Kidney (tissue), 22 donors: ENCODE results near the gene LCNL1. TPM values are rescaled to one million over a fixed set of nuclear protein-coding genes. Genes with fewer than 3 reads are reported as not detected.
A peak's percentile ranks its signal among the peaks of the same experiment; 100 is the strongest.

Source experiments
- DNase-seq, 5 donors: peaks; one replicate each; pipeline ENCODE4 v3.0.0-alpha.2; 2013 to 2020
- FAIRE-seq: peaks from 2 replicates; lab custom pipeline; 2012; peaks lifted over from hg19 to GRCh38; lab: Jason Lieb, UNC
- H3K27ac ChIP-seq, 2 donors: one replicate each; pipeline ENCODE4 v1.7.0; 2013; ENCODE audit warnings: low read depth in 2 of 2, low read length in 2 of 2, inconsistent platforms in 1 of 2
- H3K27me3 ChIP-seq: one replicate; pipeline ENCODE4 v1.7.1; 2013; ENCODE audit warnings: low read length, inconsistent platforms; ENCODE audit not compliant: control insufficient read depth, insufficient read depth
- H3K36me3 ChIP-seq, 3 donors: one replicate each; pipeline versions ENCODE4 v1.7.0 to v1.7.1; 2013; ENCODE audit warnings: low read length in 3 of 3, control low read depth in 1 of 3, inconsistent platforms in 1 of 3; ENCODE audit not compliant: insufficient read depth in 3 of 3, control insufficient read depth in 2 of 3
- H3K4me1 ChIP-seq, 3 donors: one replicate each; pipeline versions ENCODE4 v1.7.0 to v1.7.1; 2013; ENCODE audit warnings: low read length in 3 of 3, inconsistent platforms in 1 of 3, low read depth in 1 of 3; ENCODE audit not compliant: control insufficient read depth in 2 of 3, insufficient read depth in 2 of 3
- H3K4me3 ChIP-seq, 3 donors: one replicate each; pipeline versions ENCODE4 v1.7.0 to v1.8.1; 2013; ENCODE audit warnings: low read length in 3 of 3, control low read depth in 1 of 3, inconsistent platforms in 1 of 3
- H3K9ac ChIP-seq, 3 donors: one replicate each; pipeline versions ENCODE4 v1.7.0 to v1.7.1; 2013; ENCODE audit warnings: low read length in 3 of 3, control low read depth in 1 of 3, inconsistent platforms in 1 of 3
- H3K9me3 ChIP-seq, 3 donors: one replicate each; pipeline versions ENCODE4 v1.7.0 to v1.7.1; 2013; ENCODE audit warnings: low read length in 3 of 3, control low read depth in 1 of 3, inconsistent platforms in 1 of 3; ENCODE audit not compliant: control insufficient read depth in 2 of 3, insufficient read depth in 1 of 3
- CTCF ChIP-seq: IDR thresholded peaks from 3 replicates; pipeline ENCODE4 v1.5.1; 2012; ENCODE audit warnings: mild to moderate bottlenecking, moderate library complexity, borderline replicate concordance; ENCODE audit not compliant: insufficient read depth; ENCODE audit errors: extremely low read depth
- intact Hi-C: fragments of 100-400 bp; cut with DNase I; formaldehyde crosslinking; loops from one replicate; pipeline ENCODE4 v1.11.1; 2022
- long read RNA-seq, 10 donors: library from polyadenylated mRNA in 1 of 10; unstranded in 1 of 10; transcript quantifications; one replicate each; pipeline ENCODE4 v2.0.0 and lab custom pipeline, GENCODE V29; 2021 to 2026
- polyA plus RNA-seq: library from polyadenylated mRNA; stranded (reverse); fragments of 350-450 nt; fragmentation: Illumina TruSeq; extraction: RNeasy Lipid Tissue Mini Kit (QIAGEN cat#74804); gene quantifications from one replicate; pipeline ENCODE4 v1.2.3, GENCODE V29; 2014; ENCODE audit warnings: low read depth, low replicate concordance; ENCODE audit not compliant: insufficient read depth
- total RNA-seq: library from RNA; stranded (reverse); fragmentation: NEBNext Ultra II Directional; extraction: Animal tissue kit (Norgen Biotek cat#: 25700); gene quantifications from one replicate; pipeline ENCODE4 v1.2.1, GENCODE V29; 2021
- donor health status: control.
- donor health status: control.
- donor health status: control.
- donor health status: control.
- donor health status: control.
- donor health status: DM: yes; HTN: yes; CAD: no.
- donor health status: Normal renal cell carcinoma (clear cell type).

Gene LCNL1
- 1.4 TPM for total RNA-seq
- polyA plus RNA-seq = 0.54 TPM
- long read RNA-seq, donor 1, partial matches to known transcripts = 0 of 1 reads
- long read RNA-seq, donor 1, other reads (novel, unspliced or antisense) = 0 of 1 reads
- long read RNA-seq, donor 2 = 0 reads
- long read RNA-seq, donor 3 = 0 reads
- long read RNA-seq, donor 4 = 0 reads
- long read RNA-seq, donor 5 = 0 reads
- long read RNA-seq, donor 6 = 0 reads
- long read RNA-seq, donor 7 = 0 reads
- long read RNA-seq, donor 8 = 0 reads
- long read RNA-seq, donor 9 = 0 reads
- long read RNA-seq, donor 10 = 0 reads

- no peak for TF ChIP-seq CTCF
- H3K4me1 ChIP-seq = peaks cover 0 to 5% (median 0%) of the 10 kb centered on the region in 3 donors
- peak within 1 kb of the TSS; percentile 51 to 80 for H3K27ac ChIP-seq
- no peak for DNase-seq
- peaks cover 0 to 3% (median 0%) of the 10 kb centered on the region in 3 donors for H3K36me3 ChIP-seq
- intact Hi-C loops = no loop called here
- peaks cover 7% of the 10 kb centered on the region for H3K27me3 ChIP-seq
- H3K4me3 ChIP-seq = no peak within 1 kb of the TSS
- FAIRE-seq = no peak
- H3K9me3 ChIP-seq = no peaks in the 10 kb centered on the region
- H3K9ac ChIP-seq = no peak within 1 kb of the TSS
Observed at GRCh38 chr9:136982232-136983051, at the start of gene LCNL1. TSS of gene LCNL1 (plus strand) at chr9:136982993. CDS start at chr9:136983587, 594 bp downstream.

- H3K27me3 ChIP-seq = no peaks in the 10 kb centered on the region
- TF ChIP-seq CTCF = no peak
- intact Hi-C loops = no loop called here
- DNase-seq (no peak), FAIRE-seq (no peak)
- H3K9ac ChIP-seq = no peak overlapping the region
- H3K27ac ChIP-seq = no peak overlapping the region
- H3K9me3 ChIP-seq = no peaks in the 10 kb centered on the region
- H3K4me3 ChIP-seq = no peak overlapping the region
- H3K4me1 ChIP-seq = no peaks in the 10 kb centered on the region
- H3K36me3 ChIP-seq = no peaks in the 10 kb centered on the region
Observed at GRCh38 chr9:136934277-136934676, 48.5 kb upstream of the LCNL1 start.

- Histone ChIP-seq H3K27me3 (no peaks in the 10 kb centered on the region), H3K9me3 (no peaks in the 10 kb centered on the region), H3K36me3 (peaks cover 0 to 8% (median 3%) of the 10 kb centered on the region in 3 donors), H3K4me1 (no peaks in the 10 kb centered on the region), H3K4me3 (no peak overlapping the region), H3K9ac (no peak overlapping the region), H3K27ac (no peak overlapping the region)
- DNase-seq (no peak), FAIRE-seq (no peak)
- no peak for TF ChIP-seq CTCF
- intact Hi-C loops = no loop called here
Observed at GRCh38 chr9:136935651-136936050, 47.1 kb upstream of the LCNL1 start.
